Left ventricle myocardium inferior (tissue), 1 donor: ENCODE results near the gene MYT1. TPM values are rescaled to one million over a fixed set of nuclear protein-coding genes. Genes with fewer than 3 reads are reported as not detected.

Experiments
- DNase-seq: peaks from one replicate; pipeline ENCODE4 v3.0.0-alpha.2; 2020
- H3K27ac ChIP-seq: fragments of 200-600 bp; replicated peaks from 2 replicates; pipeline ENCODE4 v1.8.0; 2021
- H3K27me3 ChIP-seq: fragments of 200-600 bp; 2 replicates; pipeline ENCODE4 v1.8.0; 2021; ENCODE audit warnings: low read depth
- H3K36me3 ChIP-seq: fragments of 200-600 bp; 2 replicates; pipeline ENCODE4 v1.8.0; 2021
- H3K4me1 ChIP-seq: fragments of 200-600 bp; 2 replicates; pipeline ENCODE4 v1.8.0; 2021
- H3K4me3 ChIP-seq: fragments of 200-600 bp; 2 replicates; pipeline ENCODE4 v1.8.0; 2021; ENCODE audit warnings: mild to moderate bottlenecking, moderate library complexity
- H3K9me3 ChIP-seq: fragments of 200-600 bp; replicated peaks from 2 replicates; pipeline ENCODE4 v1.8.0; 2021
- CTCF ChIP-seq: fragments of 200-600 bp; IDR thresholded peaks from 2 replicates; pipeline ENCODE4 v1.8.0; 2021; ENCODE audit warnings: antibody characterized with exemption, mild to moderate bottlenecking, borderline replicate concordance
- intact Hi-C: fragments of 100-400 bp; cut with micrococcal nuclease; formaldehyde crosslinking; loops from one replicate; pipeline ENCODE4 v1.11.0; 2022
- total RNA-seq: library from RNA; stranded (reverse); fragmentation: NEBNext Ultra II Directional; extraction: Animal tissue kit (Norgen Biotek cat#: 25700); gene quantifications from one replicate; pipeline ENCODE4 v1.2.1, GENCODE V29; 2021
- donor health status: DM: no; HTN: yes; CAD: no; lungs with severe emphysema.

Gene MYT1
- total RNA-seq, 1 donor from 2014 or later = 0.11 TPM

GRCh38 chr20:64255361-64256281 is 91.4 kb downstream of the MYT1 start, which contains the start of gene PCMTD2:
Gene PCMTD2, plus strand, starts transcription at chr20:64255748. Its CDS starts 4,218 bp downstream, at chr20:64259966.
- H3K4me1 ChIP-seq = peaks cover 54% of the 10 kb centered on the region
- intact Hi-C loops = no loop called here

GRCh38 chr20:64256282-64256935 is 92.2 kb downstream of the MYT1 start:
- no peak for TF ChIP-seq CTCF
- Histone ChIP-seq H3K9me3 (no peaks in the 10 kb centered on the region), H3K4me1 (peaks cover 62% of the 10 kb centered on the region), H3K36me3 (no peaks in the 10 kb centered on the region), H3K4me3 (peak overlapping the region; percentile 86), H3K27ac (peak overlapping the region; percentile 96), H3K27me3 (no peaks in the 10 kb centered on the region)
- intact Hi-C loops = no loop called here
- no peak for DNase-seq

More at GRCh38 chr20:64255361-64256281, 91.4 kb downstream of the MYT1 start, which contains the start of gene PCMTD2:
- Histone ChIP-seq H3K4me3 (peak within 1 kb of the TSS; percentile 86), H3K9me3 (no peaks in the 10 kb centered on the region), H3K27me3 (no peaks in the 10 kb centered on the region), H3K27ac (peak within 1 kb of the TSS; percentile 96), H3K36me3 (no peaks in the 10 kb centered on the region)
- TF ChIP-seq CTCF = peak; percentile 8
- DNase-seq = peak; percentile 83

GRCh38 chr20:64257107-64257757 is 93.0 kb downstream of the MYT1 start:
- Histone ChIP-seq H3K27ac (peak overlapping the region; percentile 96), H3K4me3 (peak overlapping the region; percentile 86), H3K9me3 (no peaks in the 10 kb centered on the region), H3K27me3 (no peaks in the 10 kb centered on the region), H3K36me3 (no peaks in the 10 kb centered on the region), H3K4me1 (peaks cover 71% of the 10 kb centered on the region)
- intact Hi-C loops = no loop called here
- no peak for TF ChIP-seq CTCF
- no peak for DNase-seq

- Histone ChIP-seq H3K36me3 (no peaks in the 10 kb centered on the region), H3K27me3 (no peaks in the 10 kb centered on the region), H3K27ac (peak overlapping the region; percentile 96), H3K4me3 (no peak overlapping the region), H3K9me3 (no peaks in the 10 kb centered on the region), H3K4me1 (peaks cover 81% of the 10 kb centered on the region)
- DNase-seq = no peak
- no peak for TF ChIP-seq CTCF
- intact Hi-C loops = no loop called here
Measured at GRCh38 chr20:64258071-64258823, 94.0 kb downstream of the MYT1 start.

- Histone ChIP-seq H3K36me3 (peaks cover under 1% of the 10 kb centered on the region), H3K27ac (peak overlapping the region; percentile 96), H3K9me3 (no peaks in the 10 kb centered on the region), H3K27me3 (no peaks in the 10 kb centered on the region), H3K4me3 (peak overlapping the region; percentile 44), H3K4me1 (peaks cover 95% of the 10 kb centered on the region)
- no peak for TF ChIP-seq CTCF
- DNase-seq = no peak
- intact Hi-C loops = no loop called here
Measured at GRCh38 chr20:64260239-64260638, 96.0 kb downstream of the MYT1 start.
